Caco-2 (cell line): Measurements from ENCODE around the gene RIMS1. TPM values are rescaled to one million over a fixed set of nuclear protein-coding genes. Genes with fewer than 3 reads are reported as not detected.

Experiments
- BruUV-seq: library from RNA; stranded (reverse); fragments of 400-500 nt; replicated peaks from 2 replicates; lab custom pipeline; 2021; lab: Mats Ljungman, UMichigan
- CTCF ChIA-PET: fragments of 300-600 bp; sonication (Branson Sonifier 250); formaldehyde crosslinking; loops from one replicate; lab custom pipeline; 2022; ENCODE audit warnings: antibody characterized with exemption; lab: Charles Lee
- POLR2A ChIA-PET: fragments of 300-600 bp; sonication (Branson Sonifier 250); formaldehyde crosslinking; loops from one replicate; lab custom pipeline; 2022; ENCODE audit warnings: antibody characterized with exemption; lab: Charles Lee
- DNase-seq, 2 experiments: peaks; one replicate each; pipeline versions ENCODE4 v3.0.0 to v3.0.0-alpha.2; 2020 to 2022
- H3K27me3 ChIP-seq: replicated peaks from 2 replicates; pipeline ENCODE4 v1.6.0; 2011; ENCODE audit warnings: low read length; ENCODE audit not compliant: control insufficient read depth, insufficient read depth
- H3K36me3 ChIP-seq: 2 replicates; pipeline ENCODE4 v1.5.1; 2011; ENCODE audit warnings: low read length; ENCODE audit not compliant: control insufficient read depth, insufficient read depth
- H3K4me1 ChIP-seq: fragments of 250-450 bp; sonication (Bioruptor Pico); 2 replicates; pipeline ENCODE4 v1.5.1; 2020; ENCODE audit warnings: mild to moderate bottlenecking
- H3K4me3 ChIP-seq: 2 replicates; pipeline ENCODE4 v1.5.1; 2011; ENCODE audit warnings: low read depth, mild to moderate bottlenecking, control low read depth, low read length
- H3K9me3 ChIP-seq: fragments of 250-450 bp; sonication (Bioruptor Pico); 2 replicates; pipeline ENCODE4 v1.5.1; 2020; ENCODE audit warnings: mild to moderate bottlenecking, moderate library complexity
- H3K27ac Mint-ChIP-seq: one replicate; pipeline ENCODE4 v1.8.0; 2022; ENCODE audit warnings: mixed read lengths; ENCODE audit not compliant: unreplicated experiment
- H3K27me3 Mint-ChIP-seq: one replicate; pipeline ENCODE4 v1.8.0; 2022; ENCODE audit warnings: mixed read lengths; ENCODE audit not compliant: insufficient read depth, unreplicated experiment
- H3K36me3 Mint-ChIP-seq: one replicate; pipeline ENCODE4 v1.8.0; 2022; ENCODE audit warnings: mild to moderate bottlenecking, mixed read lengths; ENCODE audit not compliant: insufficient read depth, unreplicated experiment
- H3K4me1 Mint-ChIP-seq: one replicate; pipeline ENCODE4 v1.8.0; 2022; ENCODE audit warnings: low read depth, mixed read lengths; ENCODE audit not compliant: unreplicated experiment
- H3K4me3 Mint-ChIP-seq: one replicate; pipeline ENCODE4 v1.8.0; 2022; ENCODE audit warnings: mild to moderate bottlenecking, moderate library complexity, mixed read lengths; ENCODE audit not compliant: unreplicated experiment
- H3K9me3 Mint-ChIP-seq: one replicate; pipeline ENCODE4 v1.8.0; 2022; ENCODE audit warnings: mixed read lengths; ENCODE audit not compliant: unreplicated experiment
- intact Hi-C: fragments of 100-400 bp; cut with micrococcal nuclease; formaldehyde crosslinking; loops from one replicate; pipeline ENCODE4 v1.10.0; 2022; ENCODE audit not compliant: unreplicated experiment
- total RNA-seq: library from RNA; stranded (reverse); gene quantifications from 2 replicates; pipeline ENCODE4 v1.2.3, GENCODE V29; 2022
- TF ChIP-seq, protein P1 (sequence below), 2 experiments: fragments of 200-600 bp in 1 of 2; IDR thresholded peaks; 1 replicate in 1 of 2; 2 replicates in 1 of 2; pipeline versions ENCODE4 v1.5.1 to v1.8.0; 2011 to 2022; ENCODE audit warnings: antibody characterized with exemption in 1 of 2, control low read depth in 1 of 2, inconsistent platforms in 1 of 2, low read depth in 1 of 2, low read length in 1 of 2, mild to moderate bottlenecking in 1 of 2, moderate library complexity in 1 of 2; ENCODE audit not compliant: insufficient read depth in 1 of 2, severe bottlenecking in 1 of 2, unreplicated experiment in 1 of 2

Gene RIMS1
- total RNA-seq, 1 experiment from 2014 or later: 3.4 TPM

- no peaks in the 10 kb centered on the region for H3K27me3 Mint-ChIP-seq
- no peaks in the 10 kb centered on the region for H3K9me3 ChIP-seq
- intact Hi-C loops: no loop called here
- no peak overlapping the region for H3K27ac Mint-ChIP-seq
- no peaks in the 10 kb centered on the region for H3K27me3 ChIP-seq
- TF ChIP-seq, protein P1, sequence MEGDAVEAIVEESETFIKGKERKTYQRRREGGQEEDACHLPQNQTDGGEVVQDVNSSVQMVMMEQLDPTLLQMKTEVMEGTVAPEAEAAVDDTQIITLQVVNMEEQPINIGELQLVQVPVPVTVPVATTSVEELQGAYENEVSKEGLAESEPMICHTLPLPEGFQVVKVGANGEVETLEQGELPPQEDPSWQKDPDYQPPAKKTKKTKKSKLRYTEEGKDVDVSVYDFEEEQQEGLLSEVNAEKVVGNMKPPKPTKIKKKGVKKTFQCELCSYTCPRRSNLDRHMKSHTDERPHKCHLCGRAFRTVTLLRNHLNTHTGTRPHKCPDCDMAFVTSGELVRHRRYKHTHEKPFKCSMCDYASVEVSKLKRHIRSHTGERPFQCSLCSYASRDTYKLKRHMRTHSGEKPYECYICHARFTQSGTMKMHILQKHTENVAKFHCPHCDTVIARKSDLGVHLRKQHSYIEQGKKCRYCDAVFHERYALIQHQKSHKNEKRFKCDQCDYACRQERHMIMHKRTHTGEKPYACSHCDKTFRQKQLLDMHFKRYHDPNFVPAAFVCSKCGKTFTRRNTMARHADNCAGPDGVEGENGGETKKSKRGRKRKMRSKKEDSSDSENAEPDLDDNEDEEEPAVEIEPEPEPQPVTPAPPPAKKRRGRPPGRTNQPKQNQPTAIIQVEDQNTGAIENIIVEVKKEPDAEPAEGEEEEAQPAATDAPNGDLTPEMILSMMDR (IDR thresholded peaks at IDR 0.05; ENCODE audit: insufficient read depth in 1 of 2, low read depth in 1 of 2, low read length in 1 of 2, severe bottlenecking in 1 of 2, unreplicated experiment in 1 of 2): no peak
- ChIA-PET POLR2A (no interaction called here), CTCF (no interaction called here)
- H3K4me3 Mint-ChIP-seq: no peak overlapping the region
- no TSS peak for BruUV-seq
- H3K36me3 ChIP-seq: no peaks in the 10 kb centered on the region
- H3K4me1 ChIP-seq: no peaks in the 10 kb centered on the region
- H3K9me3 Mint-ChIP-seq: no peaks in the 10 kb centered on the region
- DNase-seq: no peak
- H3K4me3 ChIP-seq: no peak overlapping the region
- no peaks in the 10 kb centered on the region for H3K36me3 Mint-ChIP-seq
- H3K4me1 Mint-ChIP-seq: no peaks in the 10 kb centered on the region
Observed at GRCh38 chr6:72321788-72322187, 435.4 kb downstream of the RIMS1 start.

- Mint-ChIP-seq H3K36me3 (no peaks in the 10 kb centered on the region), H3K9me3 (no peaks in the 10 kb centered on the region), H3K27ac (no peak overlapping the region), H3K27me3 (no peaks in the 10 kb centered on the region), H3K4me3 (no peak overlapping the region), H3K4me1 (no peaks in the 10 kb centered on the region)
- TF ChIP-seq, protein P1 (IDR thresholded peaks at IDR 0.05; ENCODE audit: insufficient read depth in 1 of 2, low read depth in 1 of 2, low read length in 1 of 2, severe bottlenecking in 1 of 2, unreplicated experiment in 1 of 2): no peak
- no peaks in the 10 kb centered on the region for H3K9me3 ChIP-seq
- no TSS peak for BruUV-seq
- CTCF ChIA-PET: no interaction called here
- DNase-seq: no peak
- no peak overlapping the region for H3K4me3 ChIP-seq
- H3K4me1 ChIP-seq: no peaks in the 10 kb centered on the region
- POLR2A ChIA-PET: no interaction called here
- no peaks in the 10 kb centered on the region for H3K36me3 ChIP-seq
- intact Hi-C loops: no loop called here
- H3K27me3 ChIP-seq: no peaks in the 10 kb centered on the region
Observed at GRCh38 chr6:72322771-72323170, 436.4 kb downstream of the RIMS1 start.

- no peaks in the 10 kb centered on the region for H3K27me3 Mint-ChIP-seq
- H3K27me3 ChIP-seq: no peaks in the 10 kb centered on the region
- no TSS peak for BruUV-seq
- no peaks in the 10 kb centered on the region for H3K9me3 Mint-ChIP-seq
- H3K27ac Mint-ChIP-seq: no peak overlapping the region
- H3K4me1 ChIP-seq: no peaks in the 10 kb centered on the region
- no peak overlapping the region for H3K4me3 ChIP-seq
- H3K9me3 ChIP-seq: no peaks in the 10 kb centered on the region
- no peak for DNase-seq
- TF ChIP-seq, protein P1 (IDR thresholded peaks at IDR 0.05; ENCODE audit: insufficient read depth in 1 of 2, low read depth in 1 of 2, low read length in 1 of 2, severe bottlenecking in 1 of 2, unreplicated experiment in 1 of 2): no peak
- H3K4me1 Mint-ChIP-seq: no peaks in the 10 kb centered on the region
- POLR2A ChIA-PET: no interaction called here
- no peaks in the 10 kb centered on the region for H3K36me3 Mint-ChIP-seq
- H3K36me3 ChIP-seq: no peaks in the 10 kb centered on the region
- intact Hi-C loops: no loop called here
- CTCF ChIA-PET: no interaction called here
- no peak overlapping the region for H3K4me3 Mint-ChIP-seq
Observed at GRCh38 chr6:72324591-72324990, 438.2 kb downstream of the RIMS1 start.
